ENCODE data around the gene SOX6.
"Not testable (repeated sequence)": the region's sequence is repeated elsewhere in the genome, so short reads cannot be mapped to it uniquely, and the experiment has no call there.

The SOX6 gene

GRCh38 chr11:15930442-15931025 is 425.8 kb downstream of the SOX6 start:
- no peak for DNase-seq (ENCODE audit: low spot score)

DNA sequence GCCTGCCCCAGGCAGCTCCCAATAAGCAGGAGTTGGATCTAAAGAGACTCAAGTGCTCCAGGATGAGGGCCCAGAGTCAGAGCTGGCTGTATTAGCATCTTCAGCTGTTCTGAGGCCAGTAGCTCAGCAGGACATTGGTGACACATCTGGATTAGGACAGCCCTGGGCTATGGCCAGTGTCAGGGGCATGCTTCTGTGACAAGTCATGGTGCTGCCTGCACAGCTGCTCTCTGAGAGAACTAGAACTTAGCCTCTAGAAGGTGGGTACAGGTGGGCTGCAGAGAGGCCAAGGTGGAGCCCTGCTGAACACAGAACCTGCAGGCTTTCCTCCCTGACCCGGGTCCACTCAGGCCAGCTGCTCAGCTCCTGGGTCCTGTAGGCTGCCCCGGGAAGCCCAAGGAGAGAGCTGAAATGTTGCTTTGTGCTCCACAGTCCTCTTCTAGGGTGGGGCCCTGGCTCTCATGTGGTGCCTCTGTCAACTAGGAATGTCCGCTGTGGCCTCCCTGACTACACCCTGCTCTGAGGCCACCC is 426.9 kb downstream of the SOX6 start:
- DNase-seq (ENCODE audit: low spot score): no peak

GRCh38 chr11:15927864-15928217 is 428.5 kb downstream of the SOX6 start:
- no peak for DNase-seq (ENCODE audit: low spot score)

DNA sequence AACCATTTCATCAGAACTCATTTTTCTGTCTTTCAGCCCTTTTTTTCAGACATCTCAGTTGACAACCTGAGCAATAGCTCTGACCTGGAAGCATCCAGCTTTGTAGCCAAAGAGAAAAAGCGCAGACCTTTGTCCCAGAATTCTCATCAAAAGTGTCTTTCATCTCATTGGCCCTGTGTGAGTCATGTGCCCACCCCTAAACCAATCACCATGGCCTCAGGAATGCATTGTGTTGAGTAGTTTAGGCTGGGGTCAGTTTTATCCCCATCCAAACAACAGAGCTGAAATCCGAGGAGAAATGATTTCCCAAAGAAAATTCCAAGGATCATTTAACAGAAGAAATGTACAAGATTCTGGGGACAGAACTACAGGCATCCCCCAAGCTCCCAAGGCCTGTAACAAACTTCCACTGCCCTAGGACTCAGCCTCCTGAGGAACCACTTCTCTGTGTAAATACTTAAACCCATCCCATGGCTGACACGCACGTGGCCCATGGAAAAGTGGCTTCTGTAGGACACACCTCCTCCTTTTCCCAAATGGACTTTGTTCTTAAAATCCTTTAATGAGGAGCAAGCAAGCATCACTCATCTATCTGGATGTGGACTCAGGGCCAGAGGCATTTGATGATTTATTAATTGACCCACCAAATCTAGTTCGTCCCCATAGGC is 429.0 kb downstream of the SOX6 start:
- no peak for DNase-seq (ENCODE audit: low spot score)

DNA sequence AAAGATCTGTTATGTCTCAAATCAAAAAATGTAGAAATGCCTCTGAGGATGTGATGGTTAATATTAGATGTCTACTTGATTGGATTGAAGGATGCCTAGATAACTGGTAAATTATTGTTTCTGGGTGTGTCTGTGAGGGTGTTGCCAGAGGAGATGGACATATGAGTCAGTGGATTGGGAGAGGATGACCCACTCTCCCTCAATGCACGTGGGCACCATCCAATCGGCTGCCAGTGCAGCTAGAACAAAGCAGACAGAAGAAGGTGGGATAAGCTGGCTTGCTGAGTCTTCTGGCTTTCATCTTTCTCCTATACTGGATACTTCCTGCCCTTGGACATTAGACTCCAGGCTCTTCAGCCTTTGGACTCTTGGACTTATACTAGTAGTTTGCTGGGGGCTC is 430.3 kb downstream of the SOX6 start:
- no peak for DNase-seq (ENCODE audit: low spot score)

DNA sequence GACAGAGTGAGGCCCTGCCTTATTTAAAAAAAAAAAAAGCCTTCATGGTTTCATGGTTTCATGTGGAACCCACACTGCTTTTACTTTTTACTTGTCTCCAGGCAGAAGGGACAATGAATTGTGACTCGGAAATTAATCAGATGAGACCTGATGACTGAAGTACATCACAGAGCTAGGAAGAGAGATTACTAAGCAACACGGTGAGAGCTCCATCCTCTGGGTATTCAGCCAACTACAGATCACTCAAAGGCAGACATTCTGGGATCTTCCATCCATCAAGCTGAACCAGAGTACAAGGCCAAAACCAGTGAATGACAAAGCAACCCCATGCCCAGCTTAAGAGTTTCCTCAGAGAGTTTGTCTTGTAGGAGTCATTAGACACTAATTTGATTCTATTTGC is 433.2 kb downstream of the SOX6 start:
- DNase-seq (ENCODE audit: low spot score): peak; percentile 1

GRCh38 chr11:15922745-15923144 is 433.6 kb downstream of the SOX6 start:
- DNase-seq (ENCODE audit: low spot score): not testable (repeated sequence)

GRCh38 chr11:15920856-15921629 is 435.3 kb downstream of the SOX6 start:
- no peak for DNase-seq (ENCODE audit: low spot score)

GRCh38 chr11:15918674-15919073 is 437.7 kb downstream of the SOX6 start:
- DNase-seq (ENCODE audit: low spot score): no peak

- no peak for DNase-seq (ENCODE audit: low spot score)
These were observed 438.1 kb downstream of the SOX6 start for GRCh38 chr11:15918212-15918611.

All from RKO (cell line).